ENCODE results near the gene PEX11A.

Gene PEX11A

GRCh38 chr15:89654301-89654761, 36.2 kb downstream of the PEX11A start:
- no peak for DNase-seq

DNA sequence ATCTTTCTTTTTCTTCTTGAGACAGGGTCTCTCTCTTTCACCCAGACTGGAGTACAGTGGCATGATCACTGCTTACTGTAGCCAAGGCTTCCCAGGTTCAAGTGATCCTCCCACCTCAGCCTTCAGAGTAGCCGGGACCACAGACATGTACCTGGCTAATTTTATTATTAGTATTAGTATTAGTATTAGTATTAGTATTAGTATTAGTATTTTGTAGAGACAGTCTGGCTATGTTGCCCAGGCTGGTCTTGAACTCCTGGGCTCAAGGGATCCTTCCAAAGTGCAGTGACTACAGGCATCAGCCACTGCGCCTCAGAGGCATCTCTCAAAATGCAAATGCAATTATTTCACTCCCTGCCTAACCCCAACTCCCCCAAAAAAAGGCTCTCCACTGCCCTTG, 37.0 kb downstream of the PEX11A start:
- no peak for DNase-seq

GRCh38 chr15:89652666-89653065, 37.9 kb downstream of the PEX11A start:
- DNase-seq: no peak

GRCh38 chr15:89652131-89652530, 38.4 kb downstream of the PEX11A start:
- DNase-seq: no peak

DNA sequence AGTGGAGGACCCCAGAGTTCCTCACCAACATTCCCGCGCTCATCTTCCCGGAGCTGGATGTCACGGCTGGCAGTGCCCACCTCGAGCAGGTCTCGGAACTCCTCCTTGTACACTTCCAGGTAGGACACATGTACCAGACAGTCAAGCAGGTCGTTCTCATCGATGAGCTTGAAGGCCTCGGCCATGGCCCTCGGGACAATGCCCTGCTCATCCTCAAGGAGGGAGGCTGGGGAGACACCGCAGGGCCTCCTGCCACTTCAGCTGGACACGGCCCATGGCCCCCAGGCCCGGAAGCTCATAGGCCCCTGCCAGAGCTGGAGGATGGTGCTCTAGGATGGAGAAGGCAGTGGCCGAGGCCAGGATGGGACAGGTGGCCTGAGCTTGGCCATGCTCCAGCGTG, 40.8 kb downstream of the PEX11A start:
- DNase-seq: no peak

GRCh38 chr15:89649013-89649625, 41.4 kb downstream of the PEX11A start:
- no peak for DNase-seq

- DNase-seq: no peak
These were observed 42.2 kb downstream of the PEX11A start for GRCh38 chr15:89648106-89649012.

DNA sequence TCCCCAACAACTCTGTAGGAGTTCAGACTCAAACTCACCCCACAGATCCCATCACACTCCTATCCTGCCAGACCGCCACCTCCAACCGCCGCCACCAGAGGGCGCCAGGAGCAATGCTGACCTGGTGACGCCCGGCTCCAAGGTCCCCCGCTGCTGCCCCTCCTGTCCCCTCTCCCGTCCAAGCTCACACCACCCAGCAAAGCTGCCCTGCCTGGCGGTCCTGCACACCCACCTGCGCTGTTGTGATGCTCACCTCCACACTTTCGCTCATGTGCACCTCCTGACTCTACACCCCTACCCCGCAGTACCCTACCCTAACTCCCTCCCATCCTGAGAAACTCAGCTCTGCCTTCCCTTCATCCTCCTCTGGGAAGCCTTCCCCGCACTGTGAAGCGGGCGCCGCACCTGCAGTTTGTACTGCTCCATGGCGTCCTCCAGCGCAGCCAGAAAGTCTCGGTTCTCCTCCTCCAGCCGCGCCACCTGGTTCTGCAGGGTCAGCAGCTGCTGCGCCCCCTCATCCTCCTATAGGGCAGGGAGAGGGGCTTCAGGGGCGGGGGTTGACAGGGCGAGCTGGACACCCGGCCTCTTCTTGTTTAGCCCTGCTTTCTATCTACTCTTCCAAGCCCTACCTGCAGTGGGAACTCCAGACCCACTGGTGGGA, 43.2 kb downstream of the PEX11A start:
- DNase-seq: peak in 1 of 2 experiments; percentile 46

- no peak for DNase-seq
These were observed 44.0 kb downstream of the PEX11A start for GRCh38 chr15:89646416-89647141.

DNA sequence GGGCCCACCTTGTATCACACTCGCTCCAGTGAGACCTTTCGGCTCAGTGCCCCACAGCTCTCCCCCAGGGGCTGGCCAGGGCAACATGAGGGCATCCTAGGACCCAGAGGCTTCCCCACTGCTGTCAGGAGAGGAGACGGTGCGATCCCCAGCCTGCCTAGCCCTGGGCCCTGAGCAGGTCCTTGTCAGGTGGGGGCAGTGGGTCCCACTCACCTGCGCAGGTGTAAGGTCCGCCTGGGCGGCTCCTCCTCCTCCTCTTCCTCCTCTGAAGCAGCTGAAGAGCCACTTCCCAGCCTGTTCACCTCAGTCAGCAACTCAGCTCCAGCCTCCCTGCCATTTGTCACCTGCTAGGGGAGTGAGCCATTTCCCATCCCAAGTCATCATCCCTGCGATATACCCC, 44.9 kb downstream of the PEX11A start:
- DNase-seq: no peak

DNA sequence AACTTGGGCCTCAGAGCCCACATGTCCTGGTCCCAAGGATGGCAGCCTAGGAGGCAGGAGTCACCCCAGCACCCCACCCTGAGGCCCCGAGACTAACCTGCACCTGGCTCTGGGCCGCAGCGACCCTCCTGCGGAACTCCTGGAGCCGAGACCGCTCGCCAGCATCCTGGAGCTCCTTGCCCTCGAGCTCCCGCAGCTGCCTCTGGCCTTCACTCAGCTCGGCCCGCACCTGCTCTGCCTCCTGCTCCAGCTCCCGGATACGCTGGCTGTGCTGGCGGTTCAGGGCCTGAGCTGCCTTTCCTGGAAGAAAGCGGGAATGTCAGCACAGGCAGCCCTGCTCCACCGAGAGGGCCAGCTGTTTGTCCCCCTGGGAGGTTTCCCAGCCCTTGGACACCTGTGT, 48.4 kb downstream of the PEX11A start:
- no peak for DNase-seq

- no peak for DNase-seq
These were observed 49.5 kb downstream of the PEX11A start for GRCh38 chr15:89641053-89641452.

- no peak for DNase-seq
These were observed 50.3 kb downstream of the PEX11A start for GRCh38 chr15:89640245-89640644.

GRCh38 chr15:89633585-89633984, 57.0 kb downstream of the PEX11A start:
- DNase-seq: no peak

- no peak for DNase-seq
These were observed 57.8 kb downstream of the PEX11A start for GRCh38 chr15:89632563-89633430.

DNA sequence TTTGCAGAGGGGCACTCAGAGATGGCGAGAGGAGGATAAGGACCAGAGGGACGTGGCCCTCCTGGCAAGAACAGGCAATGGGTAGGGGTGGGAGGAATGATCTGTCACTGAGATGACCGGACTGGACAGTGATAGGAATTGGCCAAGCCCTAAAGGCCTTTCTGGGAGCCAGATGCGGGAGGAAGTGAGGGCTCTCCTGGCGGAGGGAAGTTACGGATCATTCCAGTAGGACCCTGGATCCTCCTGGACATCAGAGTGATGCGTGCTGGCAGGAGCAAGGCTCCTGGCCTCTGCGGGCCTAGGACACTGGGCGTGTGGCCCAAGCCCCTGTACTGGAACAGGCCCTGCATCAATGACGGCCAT, 58.7 kb downstream of the PEX11A start:
- DNase-seq: no peak

All from NCI-H524 (cell line).